ENCODE results near the gene PLCXD3. TPM values are rescaled to one million over a fixed set of nuclear protein-coding genes. Genes with fewer than 3 reads are reported as not detected.
"Not testable (repeated sequence)": the region's sequence is repeated elsewhere in the genome, so short reads cannot be mapped to it uniquely, and the experiment has no call there.

Gene PLCXD3
- total RNA-seq, 1 experiment from 2014 or later: 0.02 TPM

- DNase-seq (ENCODE audit: low spot score): not testable (repeated sequence)
Observed at GRCh38 chr5:41493490-41494126, 16.8 kb downstream of the PLCXD3 start.

DNA sequence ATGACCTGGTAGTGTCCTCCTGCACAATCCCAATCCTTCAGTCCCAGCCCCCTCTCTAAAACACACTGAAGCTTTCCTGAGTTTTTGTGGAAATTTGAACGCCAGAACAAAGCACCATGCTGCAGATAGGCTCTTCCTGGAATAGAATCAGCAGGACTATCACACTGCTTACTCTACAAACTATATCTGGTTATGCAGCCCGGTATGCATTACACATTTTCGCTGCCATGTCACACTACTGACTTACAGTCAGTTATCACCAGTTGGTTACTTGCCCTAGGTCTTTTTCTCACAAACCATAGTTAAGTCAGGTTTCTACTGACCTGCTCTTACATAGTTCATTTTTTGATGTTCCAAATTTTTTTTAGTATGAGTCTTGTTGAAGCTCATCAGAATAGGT is 24.9 kb downstream of the PLCXD3 start:
- no peak for DNase-seq (ENCODE audit: low spot score)

- DNase-seq (ENCODE audit: low spot score): no peak
Observed at GRCh38 chr5:41482715-41483114, 27.7 kb downstream of the PLCXD3 start.

DNA sequence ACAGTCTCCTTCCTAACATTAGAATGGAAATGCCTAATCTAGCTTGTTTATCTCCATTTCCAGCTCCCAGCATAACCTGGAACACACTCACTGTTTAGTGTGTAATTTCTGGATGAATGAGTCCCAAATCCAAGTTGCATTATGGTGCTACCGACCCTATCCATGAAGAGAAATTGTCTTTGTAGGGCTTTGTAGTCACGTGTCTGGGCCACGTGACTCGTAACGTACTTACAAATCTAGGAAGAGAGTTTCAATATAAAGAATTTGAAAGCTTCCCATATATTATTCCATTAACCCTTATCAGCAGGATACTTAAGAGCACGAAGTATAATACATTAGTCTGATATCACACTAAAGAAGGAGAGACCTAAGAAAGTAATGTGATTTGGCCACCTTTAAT is 28.2 kb downstream of the PLCXD3 start:
- no peak for DNase-seq (ENCODE audit: low spot score)

- DNase-seq (ENCODE audit: low spot score): not testable (repeated sequence)
Observed at GRCh38 chr5:41471571-41472208, 38.7 kb downstream of the PLCXD3 start.

DNA sequence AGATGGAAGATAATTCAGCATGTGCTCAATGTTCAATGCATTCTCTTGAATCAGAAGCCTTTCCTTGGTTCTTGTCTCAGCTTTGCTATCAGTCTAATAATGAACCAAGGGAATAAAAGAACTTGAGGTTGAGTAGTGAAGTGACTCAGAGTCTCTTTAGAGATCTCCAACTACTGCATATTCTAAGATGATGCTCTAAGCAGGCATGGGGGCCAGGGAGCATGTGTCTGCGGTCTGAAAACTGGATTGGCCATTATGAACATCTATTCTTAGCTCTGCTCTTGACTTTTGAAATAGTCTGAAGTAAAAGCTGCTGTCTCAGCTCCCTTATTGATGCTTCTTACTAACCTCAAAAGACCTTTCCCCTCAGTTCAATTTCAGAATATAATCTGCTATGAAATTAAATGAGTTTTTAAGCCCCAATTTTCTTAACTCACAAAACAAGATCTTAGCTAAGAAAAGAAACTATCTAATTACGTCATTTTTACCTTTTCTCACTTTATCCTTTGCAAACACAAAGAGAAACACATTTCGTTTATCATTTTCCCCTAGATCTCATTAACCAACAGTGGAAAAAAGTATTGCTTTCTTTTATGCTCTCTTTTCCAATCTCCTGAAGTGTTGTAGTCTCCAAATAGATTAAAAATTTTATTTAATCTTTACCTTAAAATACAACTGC is 44.8 kb downstream of the PLCXD3 start:
- no peak for DNase-seq (ENCODE audit: low spot score)

DNA sequence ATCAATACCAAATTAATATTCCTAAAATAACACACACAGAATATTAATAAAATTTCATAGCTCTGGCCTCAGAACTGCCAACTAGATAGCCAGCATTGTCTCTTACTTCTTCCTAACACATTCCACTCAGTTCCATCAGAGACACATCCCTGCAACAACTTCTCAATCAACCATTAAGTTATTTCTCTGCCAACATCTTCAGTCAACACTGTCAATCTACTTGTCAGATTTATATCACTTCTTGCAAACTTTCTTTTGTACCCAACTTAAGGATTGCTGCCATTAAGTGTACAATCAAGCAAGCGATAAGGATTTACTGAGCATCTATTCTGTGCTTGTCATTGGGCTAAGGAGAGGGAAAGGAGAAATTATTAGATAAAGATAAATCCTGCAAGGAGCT is 50.8 kb downstream of the PLCXD3 start:
- no peak for DNase-seq (ENCODE audit: low spot score)

DNA sequence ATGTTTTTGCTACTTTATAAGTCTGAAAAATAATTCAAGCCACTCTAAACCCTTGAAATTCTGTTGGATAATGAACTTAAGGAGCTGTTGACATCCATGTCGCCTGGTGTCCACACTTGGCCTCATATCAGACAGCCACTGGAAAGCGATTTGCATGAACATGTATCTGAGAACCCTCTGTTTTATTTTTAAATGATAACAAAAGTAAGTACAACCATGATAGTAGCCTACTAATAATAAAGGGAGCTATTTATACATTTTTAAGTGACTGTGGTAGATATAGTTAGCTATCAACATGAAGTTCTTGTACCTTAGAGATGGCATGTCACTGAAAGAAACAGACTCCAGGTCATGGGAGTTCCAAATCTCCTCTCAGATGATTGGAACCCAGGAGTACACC is 53.3 kb downstream of the PLCXD3 start:
- DNase-seq (ENCODE audit: low spot score): no peak

DNA sequence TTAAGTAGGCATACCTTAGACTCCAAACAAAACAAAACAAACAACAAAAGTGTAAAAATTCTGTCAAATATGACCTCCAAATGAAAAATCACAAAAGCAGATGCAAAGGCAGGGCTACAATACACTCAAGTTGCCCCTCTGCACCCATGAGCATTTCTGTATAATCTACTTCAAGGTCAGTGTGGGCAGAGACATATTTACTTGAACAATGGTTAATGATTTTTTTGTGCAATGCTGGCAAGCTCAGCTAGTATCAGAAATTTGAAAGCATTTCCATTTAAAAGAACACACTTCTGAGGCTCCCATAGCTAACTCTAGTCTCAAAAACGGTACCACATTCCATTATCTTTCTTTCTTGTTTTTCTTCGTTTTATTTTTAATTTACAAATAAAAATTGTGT is 57.9 kb downstream of the PLCXD3 start:
- no peak for DNase-seq (ENCODE audit: low spot score)

GRCh38 chr5:41447650-41448510 is 62.5 kb downstream of the PLCXD3 start:
- no peak for DNase-seq (ENCODE audit: low spot score)

- no peak for DNase-seq (ENCODE audit: low spot score)
Observed at GRCh38 chr5:41445937-41446563, 64.4 kb downstream of the PLCXD3 start.

GRCh38 chr5:41435276-41435675 is 75.1 kb downstream of the PLCXD3 start:
- no peak for DNase-seq (ENCODE audit: low spot score)

GRCh38 chr5:41433552-41434181 is 76.7 kb downstream of the PLCXD3 start:
- DNase-seq (ENCODE audit: low spot score): no peak

- DNase-seq (ENCODE audit: low spot score): no peak
Observed at GRCh38 chr5:41432481-41433253, 77.7 kb downstream of the PLCXD3 start.

DNA sequence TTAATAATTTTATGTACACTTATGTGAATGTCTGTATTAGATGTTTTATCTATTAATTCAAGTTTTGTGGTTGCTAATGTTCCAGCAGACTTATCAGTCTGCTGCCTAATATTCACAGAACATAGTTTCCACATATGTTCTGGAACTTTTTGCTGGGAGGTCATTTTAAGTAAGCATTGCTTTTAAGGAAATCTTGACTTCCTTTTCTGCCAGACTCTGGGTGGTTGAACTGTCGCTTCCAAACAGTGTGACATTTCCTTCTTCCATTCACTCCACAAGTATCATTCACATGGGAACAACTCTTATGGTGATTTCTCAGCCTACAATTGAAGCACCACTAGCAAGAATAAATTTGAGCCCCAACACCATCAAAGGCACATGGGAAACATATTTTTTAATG is 82.9 kb downstream of the PLCXD3 start:
- no peak for DNase-seq (ENCODE audit: low spot score)

DNA sequence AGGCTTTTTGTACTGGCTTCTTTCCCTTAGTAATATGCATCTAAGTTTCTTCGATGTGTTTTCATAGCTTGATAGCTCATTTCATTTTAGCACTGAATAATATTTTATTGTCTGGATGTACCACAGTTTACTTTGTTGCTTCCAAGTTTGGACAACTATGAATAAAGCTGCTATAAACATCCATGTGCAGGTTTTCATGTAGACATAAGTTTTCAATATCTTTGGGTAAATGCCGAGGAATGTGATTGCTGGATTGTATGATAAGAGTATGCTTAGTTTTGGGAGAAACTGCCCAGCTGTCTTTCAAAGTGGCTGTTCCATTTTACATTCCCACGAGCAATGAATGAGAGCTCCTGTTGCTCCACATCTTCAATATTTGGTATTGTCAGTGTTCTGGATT is 84.7 kb downstream of the PLCXD3 start:
- no peak for DNase-seq (ENCODE audit: low spot score)

- DNase-seq (ENCODE audit: low spot score): no peak
Observed at GRCh38 chr5:41420492-41421067, 89.8 kb downstream of the PLCXD3 start.

DNA sequence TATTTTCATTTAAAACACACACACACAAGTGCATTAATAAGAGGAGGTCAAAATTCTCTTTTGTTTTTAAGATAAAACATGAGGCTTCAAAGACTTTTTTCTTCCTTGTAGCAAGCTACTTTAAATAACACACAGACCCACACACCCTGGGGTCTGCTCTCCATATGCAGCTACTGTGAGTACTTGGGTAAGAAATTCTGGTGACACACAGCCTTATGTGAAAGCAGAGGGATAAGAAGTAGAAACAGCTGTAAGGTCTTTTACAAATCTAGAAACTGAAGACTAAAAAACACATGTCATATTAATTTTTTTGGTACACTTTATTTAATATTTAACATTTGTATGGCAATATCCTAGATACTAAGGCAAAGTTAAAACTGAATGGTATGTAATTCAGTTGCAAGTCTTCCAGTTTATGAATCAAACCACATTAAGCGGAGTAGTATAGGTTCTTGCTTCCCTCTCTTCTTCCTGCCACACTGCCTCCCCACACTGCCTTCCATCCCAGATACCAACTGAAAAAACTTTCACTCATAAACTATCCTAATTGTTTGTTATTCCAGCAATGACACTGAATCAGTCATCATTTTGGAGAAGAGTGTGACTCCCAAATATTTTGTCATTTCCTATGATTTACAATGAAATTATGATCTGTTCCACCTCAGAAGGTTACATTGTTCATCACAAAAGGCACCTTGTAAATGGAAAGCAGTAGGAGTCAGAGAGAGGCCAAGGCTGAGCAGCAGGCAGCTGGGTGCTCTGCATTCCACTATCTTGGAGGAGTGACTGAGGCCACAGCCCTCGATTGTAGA is 92.0 kb downstream of the PLCXD3 start:
- no peak for DNase-seq (ENCODE audit: low spot score)

DNA sequence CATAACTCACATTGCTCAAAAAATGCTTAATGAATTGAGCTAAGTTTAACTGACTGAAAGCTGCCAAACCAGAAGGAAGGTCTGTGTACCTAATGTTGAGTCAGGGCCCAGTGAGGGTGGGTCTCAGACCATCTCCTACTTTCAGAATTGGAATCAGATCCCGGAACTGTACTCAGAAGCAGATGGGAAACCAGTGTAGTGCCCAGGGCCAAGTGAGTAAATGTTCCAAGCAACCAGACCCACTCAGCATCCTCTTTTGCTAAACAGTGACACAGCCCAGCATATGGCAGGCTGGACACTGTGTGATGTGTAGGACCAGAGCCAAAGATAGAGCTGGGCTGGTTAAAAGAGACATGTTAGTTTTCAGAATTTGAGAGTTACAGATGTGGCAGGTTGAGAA is 94.1 kb downstream of the PLCXD3 start:
- no peak for DNase-seq (ENCODE audit: low spot score)

All from H4 (cell line).